ENCODE data around the gene SLC13A1.
"Not testable (repeated sequence)": the region's sequence is repeated elsewhere in the genome, so short reads cannot be mapped to it uniquely, and the experiment has no call there.

Gene SLC13A1

DNA sequence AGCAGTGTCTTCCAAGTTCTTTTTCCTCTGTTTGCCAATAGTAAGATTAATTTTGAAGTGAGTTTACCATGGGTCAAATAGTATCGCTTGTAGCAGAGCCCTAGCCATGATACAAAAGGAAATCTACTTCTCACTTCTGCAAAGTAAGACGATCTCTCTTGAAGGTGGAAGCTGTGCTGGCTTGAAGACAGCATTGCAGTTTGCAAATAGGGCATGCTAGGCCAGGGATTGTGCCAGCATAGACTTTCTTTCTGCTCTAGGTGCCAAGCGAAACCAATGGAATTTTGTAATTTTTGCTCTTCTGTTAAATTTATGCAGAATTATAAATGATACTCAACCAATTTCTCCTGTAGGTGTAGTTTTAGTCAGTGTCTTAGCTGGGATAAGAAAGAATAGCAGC lies 74.5 kb downstream of the SLC13A1 start:
- DNase-seq (ENCODE audit: low read depth) = no peak

- no peak for DNase-seq (ENCODE audit: low read depth)
Measured at GRCh38 chr7:123122916-123123315, 76.9 kb downstream of the SLC13A1 start.

GRCh38 chr7:123120286-123120685 lies 79.5 kb downstream of the SLC13A1 start:
- DNase-seq (ENCODE audit: low read depth) = no peak

- DNase-seq (ENCODE audit: low read depth) = no peak
Measured at GRCh38 chr7:123115331-123115730, 84.4 kb downstream of the SLC13A1 start.

DNA sequence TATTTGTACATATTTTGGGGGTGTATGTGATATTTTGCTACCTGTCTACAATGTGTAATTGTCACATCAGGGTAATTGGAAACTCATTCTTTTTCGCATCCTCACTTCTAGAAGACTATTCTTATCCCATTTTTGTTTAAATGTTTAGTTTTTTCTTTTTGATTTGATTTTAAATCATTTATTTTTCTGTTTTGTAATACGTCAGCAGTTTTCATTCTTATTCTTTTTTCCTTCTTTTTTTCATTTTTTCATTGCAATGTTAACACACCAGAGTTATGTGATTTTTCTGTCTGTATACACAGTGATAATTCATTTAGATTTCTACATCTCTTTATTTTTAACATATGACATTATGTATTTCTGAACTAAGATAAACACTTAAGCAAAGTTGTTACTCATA lies 85.5 kb downstream of the SLC13A1 start:
- DNase-seq (ENCODE audit: low read depth) = no peak

DNA sequence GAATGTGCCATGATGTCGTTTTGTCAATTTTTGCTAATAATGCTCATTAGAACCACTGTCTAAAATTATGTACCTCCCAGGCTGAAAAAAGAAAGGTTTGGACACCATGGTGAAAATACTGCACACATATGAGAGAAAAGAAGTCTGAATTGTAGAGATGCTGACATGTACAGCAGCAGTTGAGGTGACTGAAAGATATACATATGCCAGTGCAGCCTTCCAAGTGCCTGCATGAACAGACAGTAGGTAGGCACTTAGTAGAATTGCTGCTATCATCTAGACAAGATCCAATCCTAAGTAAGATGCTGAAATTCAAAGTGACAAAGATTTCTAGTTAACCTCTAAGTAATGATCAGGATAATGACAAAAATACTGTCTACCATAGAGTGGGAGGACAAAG lies 86.9 kb downstream of the SLC13A1 start:
- DNase-seq (ENCODE audit: low read depth) = no peak

DNA sequence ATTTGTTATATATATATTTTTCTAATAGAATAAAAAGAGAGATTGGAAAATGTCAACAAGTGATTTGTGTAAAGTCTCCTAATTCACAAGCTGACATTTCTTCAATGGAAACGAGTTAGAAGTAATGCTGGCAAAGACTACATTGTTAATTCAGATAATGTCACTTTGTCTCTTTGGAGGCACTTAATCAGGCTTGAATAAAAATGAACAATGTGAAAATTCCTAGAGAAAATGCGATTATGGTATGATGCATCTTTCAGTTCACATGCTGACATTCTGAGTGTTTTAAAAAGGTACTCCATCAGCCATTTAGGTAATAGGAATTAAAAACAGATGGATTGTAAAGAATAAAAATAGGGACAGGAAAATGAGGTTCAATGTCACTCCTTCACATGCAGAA lies 100.1 kb downstream of the SLC13A1 start:
- DNase-seq (ENCODE audit: low read depth) = no peak

- DNase-seq (ENCODE audit: low read depth) = no peak
Measured at GRCh38 chr7:123096976-123097375, 102.8 kb downstream of the SLC13A1 start.

DNA sequence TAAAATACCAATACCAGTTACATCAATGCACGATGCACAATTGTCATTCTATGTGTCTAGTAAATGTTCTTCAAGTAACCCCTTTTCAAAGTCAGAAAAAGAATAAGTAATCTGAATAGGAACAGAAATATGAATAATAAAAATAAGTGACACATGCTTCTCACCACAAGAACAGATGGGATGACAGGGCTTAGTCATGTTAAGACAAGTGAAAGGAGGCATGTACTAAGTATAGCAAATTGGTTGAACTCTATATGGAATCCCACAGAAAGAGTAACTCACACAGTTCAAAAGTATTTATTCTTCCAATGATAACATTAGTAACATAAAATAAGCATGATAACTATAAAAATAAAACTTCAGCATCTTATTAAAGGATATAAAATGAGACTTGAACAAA lies 103.3 kb downstream of the SLC13A1 start:
- no peak for DNase-seq (ENCODE audit: low read depth)

DNA sequence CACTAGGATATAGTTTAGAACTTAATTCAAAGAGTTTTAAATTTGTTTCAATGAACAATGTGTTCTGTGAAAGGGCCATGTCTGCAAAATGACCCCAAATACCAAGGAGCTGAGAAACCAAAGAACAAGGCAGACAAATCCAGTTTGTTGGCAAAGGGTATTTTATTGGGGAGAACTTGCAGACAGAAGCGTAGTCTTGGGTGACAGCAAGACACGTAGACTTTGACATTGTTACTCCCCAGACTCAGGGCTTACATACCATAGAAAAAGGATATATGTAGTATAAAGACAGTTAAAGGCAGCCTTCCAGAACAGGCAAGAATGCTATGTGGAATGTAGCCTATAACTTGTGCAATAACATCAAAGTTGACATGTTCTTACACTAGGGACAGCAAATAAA lies 109.3 kb downstream of the SLC13A1 start:
- DNase-seq (ENCODE audit: low read depth) = no peak

GRCh38 chr7:123086910-123087309 lies 112.9 kb downstream of the SLC13A1 start:
- not testable (repeated sequence) for DNase-seq (ENCODE audit: low read depth)

DNA sequence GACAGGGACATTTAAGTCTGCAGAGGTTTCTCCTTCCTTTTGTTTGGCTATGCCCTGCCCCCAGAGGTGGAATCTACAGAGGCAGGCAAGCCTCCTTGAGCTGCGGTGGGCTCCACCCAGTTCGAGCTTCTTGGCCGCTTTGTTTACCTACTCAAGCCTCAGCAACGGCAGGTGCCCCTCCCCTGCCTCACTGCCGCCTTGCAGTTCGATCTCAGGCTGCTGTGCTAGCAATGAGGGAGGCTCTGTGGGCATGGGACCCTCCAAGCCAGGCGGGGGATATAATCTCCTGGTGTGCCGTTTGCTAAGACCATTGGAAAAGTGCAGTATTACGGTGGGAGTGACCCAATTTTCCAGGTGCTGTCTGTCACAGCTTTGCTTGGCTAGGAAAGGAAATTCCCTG lies 114.9 kb downstream of the SLC13A1 start:
- not testable (repeated sequence) for DNase-seq (ENCODE audit: low read depth)

- no peak for DNase-seq (ENCODE audit: low read depth)
Measured at GRCh38 chr7:123079021-123079420, 120.7 kb downstream of the SLC13A1 start.

GRCh38 chr7:123075838-123076467 lies 123.8 kb downstream of the SLC13A1 start:
- no peak for DNase-seq (ENCODE audit: low read depth)

DNA sequence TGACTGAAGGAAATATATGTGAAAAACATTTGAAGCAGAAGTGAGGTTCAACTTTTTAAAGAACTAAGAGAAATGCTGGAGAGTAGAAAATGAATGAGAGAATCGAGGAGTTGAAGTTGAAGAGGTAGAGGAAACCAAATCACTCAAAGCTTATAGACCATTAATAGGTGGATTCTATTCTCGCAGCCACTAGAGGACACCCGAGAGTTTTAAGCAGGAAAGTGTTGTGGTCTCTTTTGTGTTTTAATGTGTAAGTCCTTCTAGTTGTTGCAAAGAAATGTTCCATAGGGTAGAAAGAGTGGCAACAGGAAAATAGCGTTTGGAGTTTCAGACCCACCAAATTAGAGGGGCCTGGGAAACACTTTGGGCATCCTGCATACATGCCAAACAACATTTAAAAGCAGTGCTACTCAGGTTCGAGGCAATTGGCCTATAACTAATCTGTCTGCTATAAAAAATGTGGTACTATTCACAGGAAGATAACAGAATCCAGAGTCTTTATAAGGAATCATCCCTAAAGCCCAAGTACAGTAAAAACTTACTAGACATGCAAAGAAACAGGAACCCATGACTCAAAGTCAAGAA lies 129.0 kb downstream of the SLC13A1 start:
- DNase-seq (ENCODE audit: low read depth) = no peak

DNA sequence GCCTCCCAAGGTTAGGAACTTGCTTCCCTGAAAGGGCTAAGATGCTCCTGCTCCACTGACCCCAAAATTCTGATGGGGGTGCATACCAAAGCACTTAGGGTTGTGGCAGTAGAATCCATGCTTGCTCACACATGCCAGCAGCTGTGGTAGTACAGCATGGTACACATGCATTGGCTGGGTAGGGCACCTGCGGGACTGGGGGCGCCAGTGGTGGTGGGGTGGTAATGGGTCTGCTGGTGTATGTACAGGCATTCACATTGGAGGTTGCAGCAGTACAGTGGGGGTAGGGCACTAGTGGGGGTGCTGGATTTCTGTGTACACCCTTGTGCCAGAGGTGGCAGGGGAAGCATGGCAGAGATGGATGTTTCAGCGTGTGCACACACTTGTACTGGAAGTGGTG lies 132.0 kb downstream of the SLC13A1 start:
- no peak for DNase-seq (ENCODE audit: low read depth)
